DOHH2 (cell line): ENCODE measurements around the gene CACNG8.

ENCODE experiments used
- CTCF ChIP-seq: fragments of 200-600 bp; sonication (generic); IDR thresholded peaks from one replicate; pipeline ENCODE4 v1.5.1; 2014; ENCODE audit warnings: antibody characterized with exemption, mild to moderate bottlenecking, low read depth, low read length; ENCODE audit not compliant: poor library complexity, severe bottlenecking
- EZH2phosphoT487 ChIP-seq: fragments of 200-600 bp; sonication (generic); IDR thresholded peaks from 2 replicates; pipeline ENCODE4 v1.6.1; 2017; ENCODE audit warnings: borderline replicate concordance, mild to moderate bottlenecking, antibody characterized with exemption, low read length, moderate library complexity, mixed read lengths

- TF ChIP-seq CTCF (no peak), EZH2phosphoT487 (no peak)
These were observed 52.3 kb downstream of the CACNG8 start for GRCh38 chr19:54014920-54015560.
